Caco-2 (cell line): ENCODE data around the gene MAP2K5. TPM values are rescaled to one million over a fixed set of nuclear protein-coding genes. Genes with fewer than 3 reads are reported as not detected.

Source experiments
- BruUV-seq: library from RNA; stranded (reverse); fragments of 400-500 nt; replicated peaks from 2 replicates; lab custom pipeline; 2021; lab: Mats Ljungman, UMichigan
- CTCF ChIA-PET: fragments of 300-600 bp; sonication (Branson Sonifier 250); formaldehyde crosslinking; loops from one replicate; lab custom pipeline; 2022; ENCODE audit warnings: antibody characterized with exemption; lab: Charles Lee
- POLR2A ChIA-PET: fragments of 300-600 bp; sonication (Branson Sonifier 250); formaldehyde crosslinking; loops from one replicate; lab custom pipeline; 2022; ENCODE audit warnings: antibody characterized with exemption; lab: Charles Lee
- DNase-seq, 2 experiments: peaks; one replicate each; pipeline versions ENCODE4 v3.0.0 to v3.0.0-alpha.2; 2020 to 2022
- H3K27me3 ChIP-seq: replicated peaks from 2 replicates; pipeline ENCODE4 v1.6.0; 2011; ENCODE audit warnings: low read length; ENCODE audit not compliant: control insufficient read depth, insufficient read depth
- H3K36me3 ChIP-seq: 2 replicates; pipeline ENCODE4 v1.5.1; 2011; ENCODE audit warnings: low read length; ENCODE audit not compliant: control insufficient read depth, insufficient read depth
- H3K4me1 ChIP-seq: fragments of 250-450 bp; sonication (Bioruptor Pico); 2 replicates; pipeline ENCODE4 v1.5.1; 2020; ENCODE audit warnings: mild to moderate bottlenecking
- H3K4me3 ChIP-seq: 2 replicates; pipeline ENCODE4 v1.5.1; 2011; ENCODE audit warnings: low read depth, mild to moderate bottlenecking, control low read depth, low read length
- H3K9me3 ChIP-seq: fragments of 250-450 bp; sonication (Bioruptor Pico); 2 replicates; pipeline ENCODE4 v1.5.1; 2020; ENCODE audit warnings: mild to moderate bottlenecking, moderate library complexity
- H3K27ac Mint-ChIP-seq: one replicate; pipeline ENCODE4 v1.8.0; 2022; ENCODE audit warnings: mixed read lengths; ENCODE audit not compliant: unreplicated experiment
- H3K27me3 Mint-ChIP-seq: one replicate; pipeline ENCODE4 v1.8.0; 2022; ENCODE audit warnings: mixed read lengths; ENCODE audit not compliant: insufficient read depth, unreplicated experiment
- H3K36me3 Mint-ChIP-seq: one replicate; pipeline ENCODE4 v1.8.0; 2022; ENCODE audit warnings: mild to moderate bottlenecking, mixed read lengths; ENCODE audit not compliant: insufficient read depth, unreplicated experiment
- H3K4me1 Mint-ChIP-seq: one replicate; pipeline ENCODE4 v1.8.0; 2022; ENCODE audit warnings: low read depth, mixed read lengths; ENCODE audit not compliant: unreplicated experiment
- H3K4me3 Mint-ChIP-seq: one replicate; pipeline ENCODE4 v1.8.0; 2022; ENCODE audit warnings: mild to moderate bottlenecking, moderate library complexity, mixed read lengths; ENCODE audit not compliant: unreplicated experiment
- H3K9me3 Mint-ChIP-seq: one replicate; pipeline ENCODE4 v1.8.0; 2022; ENCODE audit warnings: mixed read lengths; ENCODE audit not compliant: unreplicated experiment
- CTCF ChIP-seq, 2 experiments: fragments of 200-600 bp in 1 of 2; IDR thresholded peaks; 1 replicate in 1 of 2; 2 replicates in 1 of 2; pipeline versions ENCODE4 v1.5.1 to v1.8.0; 2011 to 2022; ENCODE audit warnings: antibody characterized with exemption in 1 of 2, control low read depth in 1 of 2, inconsistent platforms in 1 of 2, low read depth in 1 of 2, low read length in 1 of 2, mild to moderate bottlenecking in 1 of 2, moderate library complexity in 1 of 2; ENCODE audit not compliant: insufficient read depth in 1 of 2, severe bottlenecking in 1 of 2, unreplicated experiment in 1 of 2
- intact Hi-C: fragments of 100-400 bp; cut with micrococcal nuclease; formaldehyde crosslinking; loops from one replicate; pipeline ENCODE4 v1.10.0; 2022; ENCODE audit not compliant: unreplicated experiment
- total RNA-seq: library from RNA; stranded (reverse); gene quantifications from 2 replicates; pipeline ENCODE4 v1.2.3, GENCODE V29; 2022

MAP2K5 gene
- total RNA-seq, 1 experiment from 2014 or later: 12.2 TPM

- H3K9me3 ChIP-seq: no peaks in the 10 kb centered on the region
- H3K36me3 ChIP-seq: no peaks in the 10 kb centered on the region
- H3K27me3 Mint-ChIP-seq: no peaks in the 10 kb centered on the region
- intact Hi-C loops: no loop called here
- no peak for DNase-seq
- H3K9me3 Mint-ChIP-seq: no peaks in the 10 kb centered on the region
- H3K4me1 ChIP-seq: no peaks in the 10 kb centered on the region
- H3K4me1 Mint-ChIP-seq: no peaks in the 10 kb centered on the region
- H3K36me3 Mint-ChIP-seq: no peaks in the 10 kb centered on the region
- H3K4me3 Mint-ChIP-seq: no peak overlapping the region
- H3K27ac Mint-ChIP-seq: no peak overlapping the region
- no peak overlapping the region for H3K4me3 ChIP-seq
- BruUV-seq: no TSS peak
- ChIA-PET CTCF (no interaction called here), POLR2A (no interaction called here)
- TF ChIP-seq CTCF (IDR thresholded peaks at IDR 0.05; ENCODE audit: insufficient read depth in 1 of 2, low read depth in 1 of 2, low read length in 1 of 2, severe bottlenecking in 1 of 2, unreplicated experiment in 1 of 2): no peak
- no peaks in the 10 kb centered on the region for H3K27me3 ChIP-seq
Observed at GRCh38 chr15:67593562-67593961, 51.1 kb downstream of the MAP2K5 start.

GRCh38 chr15:67594770-67595169, 52.3 kb downstream of the MAP2K5 start:
- Mint-ChIP-seq H3K27ac (no peak overlapping the region), H3K4me1 (no peaks in the 10 kb centered on the region), H3K36me3 (no peaks in the 10 kb centered on the region), H3K27me3 (no peaks in the 10 kb centered on the region), H3K9me3 (no peaks in the 10 kb centered on the region), H3K4me3 (no peak overlapping the region)
- CTCF ChIA-PET: no interaction called here
- no peak overlapping the region for H3K4me3 ChIP-seq
- DNase-seq: no peak
- no peaks in the 10 kb centered on the region for H3K36me3 ChIP-seq
- no peak for TF ChIP-seq CTCF (IDR thresholded peaks at IDR 0.05; ENCODE audit: insufficient read depth in 1 of 2, low read depth in 1 of 2, low read length in 1 of 2, severe bottlenecking in 1 of 2, unreplicated experiment in 1 of 2)
- POLR2A ChIA-PET: no interaction called here
- intact Hi-C loops: no loop called here
- no peaks in the 10 kb centered on the region for H3K4me1 ChIP-seq
- H3K27me3 ChIP-seq: no peaks in the 10 kb centered on the region
- BruUV-seq: no TSS peak
- no peaks in the 10 kb centered on the region for H3K9me3 ChIP-seq

- Histone ChIP-seq H3K36me3 (no peaks in the 10 kb centered on the region), H3K9me3 (no peaks in the 10 kb centered on the region), H3K4me3 (no peak overlapping the region), H3K4me1 (no peaks in the 10 kb centered on the region), H3K27me3 (no peaks in the 10 kb centered on the region)
- no peak for TF ChIP-seq CTCF (IDR thresholded peaks at IDR 0.05; ENCODE audit: insufficient read depth in 1 of 2, low read depth in 1 of 2, low read length in 1 of 2, severe bottlenecking in 1 of 2, unreplicated experiment in 1 of 2)
- H3K27ac Mint-ChIP-seq: no peak overlapping the region
- H3K4me1 Mint-ChIP-seq: no peaks in the 10 kb centered on the region
- H3K27me3 Mint-ChIP-seq: no peaks in the 10 kb centered on the region
- no peaks in the 10 kb centered on the region for H3K9me3 Mint-ChIP-seq
- no peak for DNase-seq
- ChIA-PET POLR2A (no interaction called here), CTCF (no interaction called here)
- no peak overlapping the region for H3K4me3 Mint-ChIP-seq
- H3K36me3 Mint-ChIP-seq: no peaks in the 10 kb centered on the region
- intact Hi-C loops: no loop called here
- no TSS peak for BruUV-seq
Observed at GRCh38 chr15:67595572-67595971, 53.1 kb downstream of the MAP2K5 start.
